ENCODE data around the gene CYP27B1.
"Not testable (repeated sequence)": the region's sequence is repeated elsewhere in the genome, so short reads cannot be mapped to it uniquely, and the experiment has no call there.

The CYP27B1 gene

DNA sequence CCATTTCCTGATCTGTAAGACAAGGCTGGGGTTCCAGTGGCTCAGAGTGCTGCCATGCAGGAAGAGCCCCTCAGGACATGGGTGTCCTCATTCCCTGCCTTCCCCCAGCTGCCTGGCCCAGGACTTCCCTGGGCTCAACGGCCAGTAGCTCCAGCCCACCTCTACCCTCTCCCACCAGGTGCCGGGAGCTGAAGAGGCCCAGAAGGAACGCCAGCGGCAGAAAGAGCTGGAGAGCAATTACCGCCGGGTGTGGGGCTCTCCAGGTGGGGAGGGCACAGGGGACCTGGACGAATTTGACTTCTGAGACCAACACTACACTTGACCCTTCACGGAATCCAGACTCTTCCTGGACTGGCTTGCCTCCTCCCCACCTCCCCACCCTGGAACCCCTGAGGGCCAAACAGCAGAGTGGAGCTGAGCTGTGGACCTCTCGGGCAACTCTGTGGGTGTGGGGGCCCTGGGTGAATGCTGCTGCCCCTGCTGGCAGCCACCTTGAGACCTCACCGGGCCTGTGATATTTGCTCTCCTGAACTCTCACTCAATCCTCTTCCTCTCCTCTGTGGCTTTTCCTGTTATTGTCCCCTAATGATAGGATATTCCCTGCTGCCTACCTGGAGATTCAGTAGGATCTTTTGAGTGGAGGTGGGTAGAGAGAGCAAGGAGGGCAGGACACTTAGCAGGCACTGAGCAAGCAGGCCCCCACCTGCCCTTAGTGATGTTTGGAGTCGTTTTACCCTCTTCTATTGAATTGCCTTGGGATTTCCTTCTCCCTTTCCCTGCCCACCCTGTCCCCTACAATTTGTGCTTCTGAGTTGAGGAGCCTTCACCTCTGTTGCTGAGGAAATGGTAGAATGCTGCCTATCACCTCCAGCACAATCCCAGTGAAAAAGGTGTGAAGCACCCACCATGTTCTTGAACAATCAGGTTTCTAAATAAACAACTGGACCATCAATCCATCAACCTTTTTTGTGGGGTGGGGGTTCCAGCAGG, 46.0 kb downstream of the CYP27B1 start:
- no peak for DNase-seq

GRCh38 chr12:57719777-57720605, 46.9 kb downstream of the CYP27B1 start:
- DNase-seq = no peak

DNA sequence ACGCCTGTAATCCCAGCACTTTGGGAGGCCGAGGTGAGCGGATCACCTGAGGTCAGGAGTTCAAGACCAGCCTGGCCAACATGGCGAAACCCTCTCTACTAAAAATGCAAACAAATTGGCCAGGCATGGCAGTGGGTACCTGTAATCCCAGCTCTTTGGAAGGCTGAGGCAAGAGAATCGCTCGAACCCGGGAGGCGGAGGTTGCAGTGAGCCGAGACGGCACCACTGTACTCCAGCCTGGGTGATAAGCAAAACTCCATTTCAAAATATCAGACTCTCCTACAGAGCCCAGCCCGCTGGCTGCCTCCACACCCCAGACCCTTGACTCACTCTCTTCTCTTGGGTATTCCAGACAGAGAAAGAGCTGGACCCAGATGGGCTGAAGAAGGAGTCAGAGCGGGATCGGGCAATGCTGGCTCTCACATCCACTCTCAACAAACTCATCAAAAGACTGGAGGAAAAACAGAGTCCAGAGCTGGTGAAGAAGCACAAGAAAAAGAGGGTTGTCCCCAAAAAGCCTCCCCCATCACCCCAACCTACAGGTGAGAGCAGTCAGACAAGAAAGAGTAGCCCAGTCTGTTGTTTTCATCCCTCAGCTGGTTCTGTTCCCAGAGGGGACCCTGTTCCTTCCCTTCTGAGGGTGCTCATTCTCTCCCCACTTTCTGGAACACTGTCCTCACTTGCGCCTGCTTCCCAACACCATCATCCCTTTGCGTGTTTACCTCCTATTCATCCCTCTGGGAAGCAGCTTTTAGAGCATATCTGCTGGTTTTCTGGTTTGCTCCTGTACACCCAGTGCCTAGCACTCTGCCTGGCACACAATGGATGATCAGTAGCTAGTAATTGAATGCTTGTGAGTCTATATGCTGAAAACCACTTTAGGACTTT, 48.0 kb downstream of the CYP27B1 start:
- no peak for DNase-seq

- no peak for DNase-seq
Observed at GRCh38 chr12:57717846-57718640, 48.8 kb downstream of the CYP27B1 start.

- DNase-seq = no peak
Observed at GRCh38 chr12:57717131-57717530, 49.7 kb downstream of the CYP27B1 start.

GRCh38 chr12:57716305-57716704, 50.6 kb downstream of the CYP27B1 start:
- no peak for DNase-seq

DNA sequence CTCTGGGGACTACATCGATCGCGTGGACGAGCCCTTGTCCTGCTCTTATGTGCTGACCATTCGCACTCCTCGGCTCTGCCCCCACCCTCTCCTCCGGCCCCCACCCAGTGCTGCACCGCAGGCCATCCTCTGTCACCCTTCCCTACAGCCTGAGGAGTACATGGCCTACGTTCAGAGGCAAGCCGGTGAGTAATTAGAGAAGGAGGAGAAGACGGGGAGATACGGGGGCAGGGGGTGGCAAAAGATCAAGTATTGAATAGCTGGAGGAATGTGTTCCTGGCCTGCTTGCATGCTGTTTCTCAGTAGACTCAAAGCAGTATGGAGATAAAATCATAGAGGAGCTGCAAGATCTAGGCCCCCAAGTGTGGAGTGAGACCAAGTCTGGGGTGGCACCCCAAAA, 51.1 kb downstream of the CYP27B1 start:
- no peak for DNase-seq

DNA sequence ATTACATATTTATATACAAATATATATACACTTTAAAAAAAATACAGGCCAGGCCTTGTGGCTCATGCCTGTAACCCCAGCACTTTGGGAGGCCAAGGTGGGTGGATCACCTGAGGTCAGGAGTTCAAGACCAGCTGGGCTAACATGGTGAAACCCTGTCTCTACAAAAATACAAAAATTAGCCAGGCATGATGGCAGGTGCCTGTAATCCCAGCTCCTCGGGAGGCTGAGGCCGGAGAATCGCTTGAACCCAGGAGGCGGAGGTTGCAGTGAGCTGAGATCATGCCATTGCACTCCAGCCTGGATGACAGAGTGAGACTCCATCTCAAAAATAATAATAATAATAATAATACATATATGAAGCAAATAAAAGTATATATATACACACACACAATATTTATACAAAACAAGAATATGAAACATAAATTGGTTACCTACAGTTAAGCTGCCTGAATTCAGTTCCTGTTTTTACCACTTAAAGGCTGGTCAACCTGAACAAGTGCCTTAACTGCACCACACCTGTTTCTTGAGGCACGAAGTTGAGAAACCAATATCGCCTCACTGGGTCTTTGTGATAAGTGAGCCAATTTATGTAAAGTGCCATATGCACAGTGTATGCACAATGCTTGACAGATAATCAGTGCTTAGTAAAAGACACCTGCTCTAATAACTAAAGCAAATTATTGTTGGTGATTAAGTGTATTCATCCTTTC, 51.7 kb downstream of the CYP27B1 start:
- not testable (repeated sequence) for DNase-seq

DNA sequence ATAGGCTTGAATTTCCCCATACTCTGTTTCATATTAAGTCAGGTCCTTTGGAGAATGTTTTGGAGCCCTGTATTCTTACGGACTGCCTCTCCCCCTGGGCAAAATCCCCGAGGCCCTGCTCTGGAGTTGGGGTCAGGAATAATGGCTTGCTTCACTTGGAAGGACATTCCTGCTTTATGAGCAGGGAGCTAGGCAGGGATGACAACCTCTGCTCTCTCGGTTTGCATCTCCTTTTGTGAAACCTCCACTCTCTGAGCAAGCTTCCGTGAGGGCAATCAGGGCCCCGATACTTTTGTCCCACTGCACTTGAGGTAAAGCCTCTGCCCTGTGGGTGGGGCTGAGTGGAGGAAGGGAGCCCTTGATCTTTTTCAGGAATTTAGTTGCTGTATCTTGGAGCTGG, 53.7 kb downstream of the CYP27B1 start:
- no peak for DNase-seq

DNA sequence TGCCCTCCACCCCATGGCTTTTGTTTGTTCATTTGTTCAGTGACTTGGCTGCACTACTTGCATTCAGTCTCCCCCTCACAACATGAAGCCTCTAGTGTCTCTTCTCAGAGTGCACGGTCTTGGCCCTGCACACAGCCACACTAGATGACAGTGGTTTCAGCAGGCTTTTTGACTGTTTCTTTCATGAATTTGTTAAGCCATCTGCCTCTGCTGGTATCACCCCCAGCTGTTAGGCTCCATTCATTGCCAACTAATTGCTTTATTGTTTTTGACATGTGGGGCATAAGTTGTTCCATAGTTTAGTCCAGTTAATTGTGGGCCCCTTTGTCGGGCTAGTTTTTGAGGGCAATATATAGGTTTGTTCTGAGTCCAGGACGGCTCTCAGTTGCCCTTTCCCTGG, 54.2 kb downstream of the CYP27B1 start:
- no peak for DNase-seq
